GM18507 (cell line): ENCODE results near the gene ZNF627.
"Not testable (repeated sequence)": the region's sequence is repeated elsewhere in the genome, so short reads cannot be mapped to it uniquely, and the experiment has no call there.

ENCODE experiments used
- DNase-seq: peaks from one replicate; pipeline ENCODE4 v3.0.0; 2011; ENCODE audit warnings: low read depth; ENCODE audit not compliant: insufficient read length; ENCODE audit errors: extremely low spot score
- FAIRE-seq: peaks from 2 replicates; lab custom pipeline; 2011; peaks lifted over from hg19 to GRCh38; lab: Jason Lieb, UNC

Gene ZNF627

DNA sequence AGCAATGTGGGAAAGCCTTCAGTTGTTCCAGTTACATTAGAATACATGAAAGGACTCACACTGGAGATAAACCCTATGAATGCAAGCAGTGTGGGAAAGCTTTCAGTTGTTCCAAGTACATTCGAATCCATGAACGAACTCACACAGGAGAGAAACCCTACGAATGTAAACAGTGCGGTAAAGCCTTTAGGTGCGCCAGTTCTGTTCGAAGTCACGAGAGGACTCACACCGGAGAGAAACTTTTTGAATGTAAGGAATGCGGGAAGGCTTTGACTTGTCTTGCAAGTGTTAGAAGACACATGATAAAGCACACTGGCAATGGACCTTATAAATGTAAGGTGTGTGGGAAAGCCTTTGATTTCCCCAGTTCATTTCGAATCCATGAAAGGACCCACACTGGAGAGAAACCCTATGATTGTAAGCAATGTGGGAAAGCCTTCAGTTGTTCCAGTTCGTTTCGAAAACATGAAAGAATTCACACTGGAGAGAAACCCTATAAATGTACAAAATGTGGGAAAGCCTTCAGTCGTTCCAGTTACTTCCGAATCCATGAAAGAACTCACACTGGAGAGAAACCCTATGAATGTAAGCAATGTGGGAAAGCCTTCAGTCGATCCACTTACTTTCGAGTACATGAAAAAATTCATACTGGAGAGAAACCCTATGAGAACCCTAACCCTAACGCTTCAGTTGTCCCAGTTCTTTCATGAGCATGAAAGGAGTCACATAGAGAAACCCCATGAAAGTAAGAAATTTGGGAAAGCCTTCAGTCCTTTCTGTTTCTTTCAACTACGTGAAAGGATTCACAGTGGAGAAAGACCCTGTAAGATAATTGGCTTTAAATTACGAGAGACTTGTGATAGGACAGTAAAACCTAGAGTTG, 20.1 kb downstream of the ZNF627 start:
- DNase-seq (no peak), FAIRE-seq (no peak)

DNA sequence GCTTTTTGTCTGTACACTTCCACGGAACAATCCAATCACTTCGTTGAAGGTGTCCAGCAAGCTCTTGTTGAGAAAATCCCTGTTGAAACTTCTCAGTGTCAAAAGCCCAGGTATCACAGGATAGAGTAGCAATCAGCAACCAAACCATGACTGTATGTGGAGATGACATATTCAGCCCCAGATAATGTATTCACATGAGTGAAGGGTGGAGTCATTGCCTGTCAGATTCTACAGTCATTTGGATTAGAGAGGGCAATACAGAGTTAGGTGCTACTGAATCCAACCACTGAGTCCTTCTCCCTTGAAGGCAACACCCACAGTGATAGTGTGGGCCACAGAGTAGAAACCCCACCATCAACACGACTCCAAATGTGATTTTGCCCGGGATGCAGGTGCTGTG, 23.3 kb downstream of the ZNF627 start:
- no peak for DNase-seq
- FAIRE-seq = no peak

- FAIRE-seq, DNase-seq: not testable (repeated sequence)
Observed at GRCh38 chr19:11622401-11622800, 25.1 kb downstream of the ZNF627 start.

- FAIRE-seq = peak; percentile 12
- DNase-seq = no peak
Observed at GRCh38 chr19:11624069-11624463, 26.8 kb downstream of the ZNF627 start.

- DNase-seq = no peak
- no peak for FAIRE-seq
Observed at GRCh38 chr19:11626252-11626651, 29.0 kb downstream of the ZNF627 start.

DNA sequence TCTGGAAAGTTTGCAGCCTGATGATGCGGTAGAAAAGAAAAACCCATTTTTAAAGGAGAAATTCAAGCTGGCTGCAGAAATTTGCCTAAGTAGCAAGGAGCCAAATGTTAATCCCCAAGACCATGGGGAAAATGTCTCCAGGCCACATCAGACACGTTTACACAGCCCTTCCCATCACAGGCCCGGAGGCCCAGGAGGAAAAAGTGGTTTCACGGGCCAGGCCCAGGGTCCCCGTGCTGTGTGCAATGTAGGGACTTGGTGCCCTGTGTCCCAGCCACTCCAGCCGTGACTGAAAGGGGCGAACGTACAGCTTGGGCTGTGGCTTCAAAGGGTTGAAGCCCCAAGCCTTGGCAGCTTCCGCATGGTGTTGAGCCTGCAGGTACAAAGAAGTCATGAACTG, 35.9 kb downstream of the ZNF627 start:
- DNase-seq (no peak), FAIRE-seq (no peak)

GRCh38 chr19:11634018-11634662, 36.9 kb downstream of the ZNF627 start:
- DNase-seq, FAIRE-seq: not testable (repeated sequence)

DNA sequence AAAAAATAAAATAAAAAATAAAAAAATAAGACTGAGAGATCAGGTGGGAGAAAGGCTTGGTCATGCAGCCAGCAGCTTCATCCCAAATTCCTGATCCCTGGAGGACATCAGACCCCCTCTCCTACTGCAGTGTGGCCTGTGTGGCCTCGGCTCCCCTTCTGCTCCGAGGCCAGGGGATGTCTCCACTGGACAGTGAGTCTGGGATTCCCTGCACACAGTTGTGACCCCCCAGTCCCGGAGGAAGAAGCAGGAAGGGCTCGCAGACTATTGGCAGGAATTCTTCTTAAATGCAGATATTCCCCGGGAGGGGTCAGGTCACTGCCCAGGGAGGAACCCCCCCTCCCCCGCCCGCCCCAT, 41.9 kb downstream of the ZNF627 start:
- DNase-seq (no peak), FAIRE-seq (no peak)

- peak; percentile 97 for FAIRE-seq
- peak; percentile 90 for DNase-seq
Observed at GRCh38 chr19:11639602-11640471, 42.6 kb downstream of the ZNF627 start.

DNA sequence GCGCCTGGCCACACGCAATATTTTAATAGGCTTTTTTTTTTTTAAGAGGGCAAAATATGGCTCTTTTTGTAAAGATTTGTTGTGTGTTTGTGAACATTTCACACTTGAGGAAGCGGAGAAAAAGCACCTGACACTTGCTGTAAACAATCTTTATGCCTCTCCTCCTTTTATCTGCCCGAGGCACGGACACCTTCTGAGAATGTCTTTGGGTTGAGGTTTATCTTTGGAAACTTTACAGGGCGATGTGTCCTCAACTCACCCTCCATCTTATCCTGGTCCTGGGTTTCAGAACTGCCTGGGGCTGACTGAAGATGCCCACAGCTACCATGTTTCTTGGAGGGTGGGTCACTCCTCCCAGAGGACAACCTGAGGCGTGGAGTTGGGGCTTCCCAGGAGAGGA, 44.0 kb downstream of the ZNF627 start:
- DNase-seq (no peak), FAIRE-seq (no peak)

DNA sequence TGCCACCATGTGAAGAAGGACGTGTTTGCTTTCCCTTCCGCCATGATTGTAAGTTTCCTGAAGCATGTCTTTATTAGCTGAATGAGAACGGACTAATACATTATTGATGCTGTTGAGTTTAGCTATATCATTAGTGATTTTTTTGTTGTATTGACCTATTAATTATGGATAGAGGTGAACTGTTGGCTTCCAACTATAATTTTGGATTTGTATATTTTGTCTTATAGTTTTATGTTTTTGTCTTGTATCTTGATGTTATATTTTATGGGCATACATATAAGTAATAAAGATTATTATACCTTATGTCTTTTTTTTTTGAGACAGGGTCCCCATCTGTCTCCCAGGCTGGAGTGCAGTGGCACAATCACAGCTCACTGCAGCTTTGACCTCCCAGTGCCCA, 45.6 kb downstream of the ZNF627 start:
- DNase-seq = no peak
- FAIRE-seq = no peak

DNA sequence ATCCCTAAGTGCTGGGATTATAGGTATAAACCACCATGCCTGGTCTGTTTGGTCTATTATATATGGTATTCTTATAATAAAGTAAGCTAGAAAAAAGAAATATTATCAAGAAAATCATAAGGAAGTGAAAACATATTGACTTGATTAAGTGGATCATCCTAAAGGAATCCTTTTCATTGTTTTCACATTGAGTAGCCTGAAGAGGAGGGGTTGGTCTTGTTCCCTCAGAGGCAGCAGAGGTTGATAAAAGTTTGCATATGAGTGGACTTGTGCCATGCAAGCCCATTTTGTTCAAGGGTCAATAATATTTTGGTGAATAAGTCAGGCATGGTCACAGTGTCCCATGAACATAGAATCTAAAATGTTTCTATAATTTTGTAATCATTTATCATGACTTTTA, 52.7 kb downstream of the ZNF627 start:
- no peak for FAIRE-seq
- no peak for DNase-seq

DNA sequence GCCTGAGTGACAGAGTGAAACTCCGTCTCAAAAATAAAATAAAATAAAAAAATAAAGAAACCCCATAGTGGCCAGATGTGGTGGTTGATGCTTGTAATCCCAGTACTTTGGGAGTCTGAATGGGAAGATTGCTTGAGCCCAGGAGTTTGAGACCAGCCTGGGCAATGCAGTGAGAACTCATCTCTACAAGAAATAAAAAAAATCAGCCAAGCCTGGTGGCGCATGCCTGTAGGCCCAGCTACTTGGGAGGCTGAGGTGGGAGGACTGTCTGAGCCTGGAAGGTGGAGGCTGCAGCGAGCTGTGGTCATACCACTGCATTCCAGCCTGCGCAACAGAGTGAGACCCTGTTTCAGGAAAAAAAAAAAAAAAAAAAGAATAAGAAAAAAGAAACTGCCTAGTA, 53.8 kb downstream of the ZNF627 start:
- DNase-seq (no peak), FAIRE-seq (no peak)

DNA sequence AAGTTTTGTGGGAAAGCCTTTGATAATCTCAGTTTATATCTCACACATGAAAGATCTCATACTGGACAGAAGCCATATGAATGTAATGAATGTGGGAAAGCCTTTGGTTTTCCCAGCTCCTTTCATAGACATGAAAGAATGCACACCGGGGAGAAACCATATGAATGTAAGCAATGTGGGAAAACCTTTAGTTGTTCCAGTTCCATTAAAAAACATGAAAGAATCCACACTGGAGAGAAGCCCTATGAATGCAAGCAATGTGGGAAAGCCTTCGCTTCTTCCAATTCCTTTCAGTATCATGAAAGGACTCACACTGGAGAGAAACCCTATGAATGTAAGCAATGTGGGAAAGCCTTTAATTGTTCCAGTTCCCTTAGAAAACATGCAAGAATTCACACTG, 54.8 kb downstream of the ZNF627 start:
- no peak for FAIRE-seq

GRCh38 chr19:11652492-11652891, 55.2 kb downstream of the ZNF627 start:
- FAIRE-seq (no peak), DNase-seq (no peak)

More for the DNA sequence above, 54.8 kb downstream of the ZNF627 start:
- DNase-seq = no peak

- DNase-seq = no peak
- FAIRE-seq = no peak
Observed at GRCh38 chr19:11656535-11656934, 59.3 kb downstream of the ZNF627 start.

DNA sequence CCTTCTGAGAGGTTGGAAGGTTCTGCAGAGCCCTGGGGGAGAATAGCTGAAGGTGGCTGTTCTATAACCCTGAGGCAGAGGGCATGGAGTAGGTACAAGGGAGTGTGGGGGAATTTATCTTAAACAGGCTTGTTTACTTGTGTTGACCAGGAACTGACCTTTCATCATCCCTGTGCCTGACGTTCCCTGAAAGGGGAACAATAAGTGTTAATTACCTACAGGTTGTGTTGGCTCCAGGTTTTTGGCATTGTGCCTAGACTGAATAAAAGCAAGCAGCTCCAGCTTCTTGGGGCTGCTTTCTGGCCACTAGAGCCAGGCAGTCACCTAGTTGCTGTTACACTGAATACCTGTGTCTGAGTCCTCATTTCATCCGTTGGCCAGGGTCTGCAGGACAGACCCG, 60.0 kb downstream of the ZNF627 start:
- DNase-seq (no peak), FAIRE-seq (no peak)

DNA sequence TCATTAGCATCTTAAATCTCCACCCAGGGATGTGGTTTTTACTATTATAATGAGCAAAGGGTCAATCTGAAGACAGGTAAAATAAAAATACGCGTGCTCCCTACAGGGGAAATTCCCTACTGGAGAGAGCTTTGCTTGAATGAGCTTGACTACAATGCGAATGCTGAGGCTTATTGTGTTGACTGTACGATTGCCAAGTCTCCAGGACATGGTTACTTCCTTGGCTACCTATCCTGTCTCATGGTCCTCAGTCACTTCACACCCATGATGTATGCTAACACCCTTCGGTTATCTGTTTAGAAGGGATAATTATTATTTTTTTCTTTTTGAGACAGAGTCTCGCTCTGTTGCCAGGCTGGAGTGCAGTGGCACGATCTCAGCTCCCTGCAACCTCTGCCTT, 61.7 kb downstream of the ZNF627 start:
- no peak for DNase-seq

DNA sequence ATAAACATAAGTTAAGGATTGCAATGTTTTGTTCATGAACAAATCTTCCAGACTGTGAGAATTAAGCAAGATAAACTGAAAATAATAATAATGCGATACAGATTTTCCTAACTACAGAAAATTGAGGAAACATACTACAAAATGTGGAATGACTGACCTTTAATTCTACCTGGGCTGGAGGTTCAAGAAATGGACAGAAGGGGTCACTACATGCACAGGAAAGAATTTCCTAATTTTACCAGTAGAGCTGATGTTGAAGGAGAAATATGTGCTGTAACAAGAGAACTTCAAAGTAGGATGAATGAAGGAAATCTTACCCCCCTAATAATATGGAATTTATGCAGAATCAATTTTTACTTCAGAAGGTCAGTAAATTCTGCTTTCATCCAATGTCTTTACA, 62.3 kb downstream of the ZNF627 start:
- FAIRE-seq (peak; percentile 63), DNase-seq (no peak)

More for the DNA sequence above, 61.7 kb downstream of the ZNF627 start:
- no peak for FAIRE-seq

DNA sequence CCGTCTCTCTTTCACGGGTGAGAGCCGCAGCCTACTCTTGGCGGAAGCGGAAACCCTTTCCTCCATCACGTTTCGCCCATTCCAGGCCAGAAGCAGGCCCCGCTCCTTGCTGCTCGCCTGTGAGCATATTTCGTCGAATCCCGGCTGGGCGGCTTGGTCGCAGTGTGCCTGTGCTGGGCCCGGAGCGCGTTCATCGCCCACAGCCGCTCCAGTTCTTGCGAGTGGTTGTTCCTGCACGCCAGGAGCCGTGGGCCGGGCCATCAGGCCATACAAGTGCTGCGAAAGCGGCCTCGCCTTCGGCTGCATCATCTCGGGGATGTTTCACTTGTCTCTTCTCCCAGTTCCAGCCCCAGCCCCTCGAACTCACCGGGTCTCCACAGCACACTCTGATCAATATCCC, 65.0 kb downstream of the ZNF627 start:
- no peak for DNase-seq
- no peak for FAIRE-seq
